Thymus (tissue), 11 donors: Measurements from ENCODE around the gene PFKFB2. TPM values are rescaled to one million over a fixed set of nuclear protein-coding genes. Genes with fewer than 3 reads are reported as not detected.

Experiments
- DNase-seq, 9 donors: peaks; one replicate each; pipeline ENCODE4 v3.0.0-alpha.2; 2013; ENCODE audit warnings: low spot score in 9 of 9, low read depth in 6 of 9, missing footprints in 1 of 9
- H3K27ac ChIP-seq, 2 donors: one replicate each; pipeline ENCODE4 v1.5.1; 2013; ENCODE audit warnings: control low read depth in 1 of 2, low read depth in 1 of 2, low read length in 1 of 2, mild to moderate bottlenecking in 1 of 2, moderate library complexity in 1 of 2
- H3K27me3 ChIP-seq, 2 donors: one replicate each; pipeline ENCODE4 v1.5.1; 2013; ENCODE audit warnings: low read length in 1 of 2; ENCODE audit not compliant: control insufficient read depth in 2 of 2, insufficient read depth in 1 of 2
- H3K36me3 ChIP-seq, 2 donors: one replicate each; pipeline ENCODE4 v1.5.1; 2013; ENCODE audit warnings: low read length in 1 of 2, mild to moderate bottlenecking in 1 of 2, moderate library complexity in 1 of 2; ENCODE audit not compliant: control insufficient read depth in 2 of 2, insufficient read depth in 2 of 2
- H3K4me1 ChIP-seq, 2 donors: one replicate each; pipeline ENCODE4 v1.5.1; 2013; ENCODE audit warnings: low read length in 2 of 2; ENCODE audit not compliant: control insufficient read depth in 2 of 2, insufficient read depth in 2 of 2
- H3K4me3 ChIP-seq, 2 donors: one replicate each; pipeline ENCODE4 v1.5.1; 2013; ENCODE audit warnings: low read length in 2 of 2, control low read depth in 1 of 2, mild to moderate bottlenecking in 1 of 2
- H3K9me3 ChIP-seq, 2 donors: one replicate each; pipeline ENCODE4 v1.5.1; 2013; ENCODE audit warnings: low read length in 1 of 2, mild to moderate bottlenecking in 1 of 2; ENCODE audit not compliant: control insufficient read depth in 2 of 2, insufficient read depth in 1 of 2
- WGBS: extraction: QIAGEN DNeasy Blood & Tissue Kit; methylation state at CpG from one replicate; pipeline ENCODE4 v1.1.7; 2013; 5-methylcytosine and 5-hydroxymethylcytosine counted together
- polyA plus RNA-seq: library from polyadenylated mRNA; stranded (reverse); fragments of 200-250 nt; gene quantifications from one replicate; pipeline ENCODE4 v1.2.3, GENCODE V29; 2013
- total RNA-seq: library from RNA; stranded (reverse); fragments of 120-200 nt; gene quantifications from one replicate; pipeline ENCODE4 v1.2.4, GENCODE V29; 2013
- donor health status: healthy.

PFKFB2 gene
- total and polyA plus RNA-seq, 2 donors, result 6.7 to 31.0 TPM

DNA sequence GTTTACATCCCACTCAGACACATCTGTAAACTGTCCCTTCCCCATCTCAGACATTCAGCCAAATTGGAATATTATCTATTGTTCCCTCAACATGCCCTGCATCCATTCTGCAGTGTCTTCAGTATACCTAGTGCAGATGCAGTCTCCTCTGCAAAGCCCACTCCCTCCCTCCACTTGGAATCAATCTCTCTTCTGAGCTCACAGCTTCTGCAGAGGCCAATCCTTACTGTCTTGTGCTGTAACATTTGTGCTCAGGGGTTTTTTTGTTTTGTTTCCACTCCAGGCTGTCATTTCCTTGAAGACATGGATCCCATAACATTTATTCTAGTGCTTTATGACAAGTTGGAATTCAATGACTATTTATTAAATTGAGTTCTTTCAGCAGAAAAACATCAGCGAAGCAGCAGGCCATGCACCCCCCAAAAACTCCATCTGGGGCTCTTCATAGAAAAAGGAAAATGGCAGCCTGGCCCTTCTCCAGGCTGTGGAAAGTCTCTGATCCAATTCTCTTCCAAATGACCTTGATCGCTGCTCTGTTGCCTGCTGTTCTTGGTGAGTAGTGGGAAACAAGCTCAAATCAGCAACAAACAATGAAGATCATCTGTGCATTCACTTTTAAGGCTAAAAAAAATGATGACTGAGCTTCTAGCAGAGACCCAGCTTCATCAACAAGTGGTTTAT lies 59.7 kb downstream of the PFKFB2 start:
- H3K27me3 ChIP-seq, result no peaks in the 10 kb centered on the region
- H3K27ac ChIP-seq, result no peak overlapping the region
- 97% methylated on average over 2 of the region's 2 CpGs for WGBS
- no peak overlapping the region for H3K4me3 ChIP-seq
- no peaks in the 10 kb centered on the region for H3K36me3 ChIP-seq
- no peaks in the 10 kb centered on the region for H3K4me1 ChIP-seq
- H3K9me3 ChIP-seq, result no peaks in the 10 kb centered on the region
- no peak for DNase-seq

DNA sequence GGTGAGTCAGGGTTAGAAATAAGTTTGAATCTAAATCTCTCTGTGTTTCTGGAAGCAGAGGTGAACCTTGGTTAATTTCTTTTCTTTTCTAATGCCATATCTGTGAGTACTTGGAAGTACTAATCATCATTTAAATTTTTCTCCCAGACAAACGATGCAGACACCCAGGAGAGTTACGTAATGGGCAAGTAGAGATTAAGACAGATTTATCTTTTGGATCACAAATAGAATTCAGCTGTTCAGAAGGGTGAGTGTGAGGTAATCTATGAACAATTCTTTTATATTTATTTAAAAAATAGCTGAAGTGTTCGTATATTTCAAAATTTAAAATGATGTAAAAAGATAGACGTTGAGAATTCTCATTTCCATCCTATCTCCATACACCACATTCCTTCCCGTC lies 62.2 kb downstream of the PFKFB2 start:
- no peak for DNase-seq
- Histone ChIP-seq H3K4me1 (no peaks in the 10 kb centered on the region), H3K27ac (no peak overlapping the region), H3K9me3 (no peaks in the 10 kb centered on the region), H3K36me3 (no peaks in the 10 kb centered on the region), H3K4me3 (no peak overlapping the region), H3K27me3 (no peaks in the 10 kb centered on the region)
- 96% methylated on average over 5 of the region's 5 CpGs for WGBS

DNA sequence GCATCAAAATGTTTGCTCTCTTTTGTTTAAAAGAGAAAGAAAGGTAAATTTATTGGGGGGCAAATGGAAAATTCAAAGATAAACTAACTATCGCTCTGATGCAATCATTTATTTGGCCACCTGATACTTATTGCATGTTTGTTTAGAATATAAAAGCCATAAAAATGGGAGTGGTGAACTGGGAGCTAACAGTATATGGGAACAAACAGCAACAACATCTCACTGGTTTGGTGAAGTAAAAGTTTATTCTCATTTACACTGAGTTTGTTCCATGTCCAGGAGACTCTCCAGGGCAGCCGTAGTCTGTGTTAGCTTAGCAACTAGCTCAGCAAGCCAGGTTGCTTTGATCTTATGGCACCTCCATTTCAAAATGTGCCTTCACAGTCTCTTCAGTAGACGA lies 71.3 kb downstream of the PFKFB2 start:
- no peaks in the 10 kb centered on the region for H3K4me1 ChIP-seq
- 96% methylated on average over 3 of the region's 3 CpGs for WGBS

GRCh38 chr1:207128336-207128921 lies 75.4 kb downstream of the PFKFB2 start:
- DNase-seq, result no peak
- H3K36me3 ChIP-seq, result no peaks in the 10 kb centered on the region
- H3K4me3 ChIP-seq, result no peak overlapping the region
- peaks cover 2 to 8% of the 10 kb centered on the region in 2 donors for H3K9me3 ChIP-seq
- H3K27ac ChIP-seq, result no peak overlapping the region
- H3K27me3 ChIP-seq, result no peaks in the 10 kb centered on the region
- H3K4me1 ChIP-seq, result no peaks in the 10 kb centered on the region

More for the DNA sequence above, 71.3 kb downstream of the PFKFB2 start:
- no peaks in the 10 kb centered on the region for H3K27me3 ChIP-seq
- no peak overlapping the region for H3K27ac ChIP-seq
- H3K9me3 ChIP-seq, result peaks cover 2 to 8% of the 10 kb centered on the region in 2 donors
- H3K36me3 ChIP-seq, result no peaks in the 10 kb centered on the region
- no peak for DNase-seq
- no peak overlapping the region for H3K4me3 ChIP-seq

GRCh38 chr1:207129053-207129452 lies 76.0 kb downstream of the PFKFB2 start:
- DNase-seq, result no peak
- no peak overlapping the region for H3K27ac ChIP-seq
- H3K27me3 ChIP-seq, result no peaks in the 10 kb centered on the region
- H3K36me3 ChIP-seq, result no peaks in the 10 kb centered on the region
- H3K4me1 ChIP-seq, result no peaks in the 10 kb centered on the region
- no peak overlapping the region for H3K4me3 ChIP-seq
- peaks cover 2 to 8% of the 10 kb centered on the region in 2 donors for H3K9me3 ChIP-seq

Other genes starting within 250 kb of the PFKFB2 start
- 0.05 TPM for gene IL20, start 187.7 kb upstream of the PFKFB2 start, total RNA-seq
- 0.66 TPM for gene IL20, start 187.7 kb upstream of the PFKFB2 start, polyA plus RNA-seq
- 0.09 TPM for gene IL24, start 155.8 kb upstream of the PFKFB2 start, total RNA-seq
- gene IL24, start 155.8 kb upstream of the PFKFB2 start, polyA plus RNA-seq, result 0.50 TPM
- 38.9 TPM for gene FCMR, start 131.3 kb upstream of the PFKFB2 start, total RNA-seq
- gene FCMR, start 131.3 kb upstream of the PFKFB2 start, polyA plus RNA-seq, result 59.0 TPM
- 0.24 TPM for gene PIGR, start 106.8 kb upstream of the PFKFB2 start, total RNA-seq
- 1.1 TPM for gene PIGR, start 106.8 kb upstream of the PFKFB2 start, polyA plus RNA-seq
- 0.19 TPM for gene FCAMR, start 82.8 kb upstream of the PFKFB2 start, total RNA-seq
- gene FCAMR, start 82.8 kb upstream of the PFKFB2 start, polyA plus RNA-seq, result 0.43 TPM
- 0.05 TPM for gene C1orf116, start 20.5 kb upstream of the PFKFB2 start, total RNA-seq
- 0.98 TPM for gene C1orf116, start 20.5 kb upstream of the PFKFB2 start, polyA plus RNA-seq
- gene YOD1, start 2.1 kb upstream of the PFKFB2 start, total RNA-seq, result 11.5 TPM
- gene YOD1, start 2.1 kb upstream of the PFKFB2 start, polyA plus RNA-seq, result 10.5 TPM
- 0.71 TPM for gene C4BPB, start 35.6 kb downstream of the PFKFB2 start, total RNA-seq
- gene C4BPB, start 35.6 kb downstream of the PFKFB2 start, polyA plus RNA-seq, result 1.1 TPM
- gene C4BPA, start 51.0 kb downstream of the PFKFB2 start, total RNA-seq, result 0.09 TPM
- gene C4BPA, start 51.0 kb downstream of the PFKFB2 start, polyA plus RNA-seq, result 0.32 TPM